Neural cell (in vitro differentiated cells): Measurements from ENCODE around the gene MAP4K4. TPM values are rescaled to one million over a fixed set of nuclear protein-coding genes. Genes with fewer than 3 reads are reported as not detected.

Experiments used
- H2AFZ ChIP-seq: fragments of 200-600, 300-800 bp; sonication (generic), shearing (Covaris generic); 2 replicates; pipeline ENCODE4 v1.6.0; 2014; ENCODE audit warnings: low read depth, mild to moderate bottlenecking, antibody characterized with exemption, low read length, moderate library complexity
- H3F3A ChIP-seq: fragments of 200-600 bp; shearing (Covaris generic); 2 replicates; pipeline ENCODE4 v1.6.1; 2016; ENCODE audit warnings: mild to moderate bottlenecking, moderate library complexity, mixed read lengths, antibody characterized with exemption, low read length; ENCODE audit not compliant: insufficient read depth, poor library complexity, severe bottlenecking
- H3K27ac ChIP-seq: fragments of 200-600, 300-800 bp; sonication (generic), shearing (Covaris generic); 2 replicates; pipeline ENCODE4 v1.5.1; 2014; ENCODE audit warnings: mild to moderate bottlenecking, low read length, moderate library complexity
- H3K27me3 ChIP-seq: fragments of 300-800, 200-600 bp; sonication (generic), shearing (Covaris generic); 2 replicates; pipeline ENCODE4 v1.6.0; 2014; ENCODE audit warnings: mild to moderate bottlenecking, low read depth, low read length, moderate library complexity; ENCODE audit not compliant: insufficient read depth
- H3K36me3 ChIP-seq: fragments of 300-800, 200-600 bp; sonication (generic), shearing (Covaris generic); 2 replicates; pipeline ENCODE4 v1.5.1; 2014; ENCODE audit warnings: mild to moderate bottlenecking, antibody characterized with exemption, low read length, moderate library complexity; ENCODE audit not compliant: insufficient read depth
- H3K4me2 ChIP-seq: fragments of 300-800, 200-600 bp; sonication (generic), shearing (Covaris generic); 2 replicates; pipeline ENCODE4 v1.6.0; 2014; ENCODE audit warnings: mild to moderate bottlenecking, low read length
- H3K4me3 ChIP-seq: fragments of 300-800, 200-600 bp; sonication (generic), shearing (Covaris generic); 2 replicates; pipeline ENCODE4 v1.5.1; 2014; ENCODE audit warnings: mild to moderate bottlenecking, low read length, moderate library complexity
- H3K79me2 ChIP-seq: fragments of 200-600 bp; shearing (Covaris generic); replicated peaks from 2 replicates; pipeline ENCODE4 v1.6.0; 2014; ENCODE audit warnings: mild to moderate bottlenecking, low read length, moderate library complexity; ENCODE audit not compliant: insufficient read depth
- H3K9ac ChIP-seq: fragments of 300-800, 200-600 bp; sonication (generic), shearing (Covaris generic); 2 replicates; pipeline ENCODE4 v1.6.1; 2016; ENCODE audit warnings: mild to moderate bottlenecking, low read length, mixed read lengths
- H3K9me2 ChIP-seq: fragments of 200-600 bp; shearing (Covaris generic); 2 replicates; pipeline ENCODE4 v1.6.1; 2016; ENCODE audit warnings: mild to moderate bottlenecking, low read length, mixed read lengths; ENCODE audit not compliant: insufficient read depth
- H3K9me3 ChIP-seq: fragments of 200-600, 300-800 bp; sonication (generic), shearing (Covaris generic); 2 replicates; pipeline ENCODE4 v1.6.1; 2016; ENCODE audit warnings: mild to moderate bottlenecking, mixed run types, low read length, moderate library complexity, mixed read lengths
- H4K20me1 ChIP-seq: fragments of 200-600 bp; shearing (Covaris generic); 2 replicates; pipeline ENCODE4 v1.6.1; 2016; ENCODE audit warnings: mild to moderate bottlenecking, mixed run types; ENCODE audit not compliant: insufficient read depth
- CTCF ChIP-seq: fragments of 450-650 bp; IDR thresholded peaks from 2 replicates; pipeline ENCODE4 v1.5.1; 2014; ENCODE audit warnings: antibody characterized with exemption, mild to moderate bottlenecking, moderate library complexity; ENCODE audit not compliant: poor library complexity, severe bottlenecking
- EP300 ChIP-seq: fragments of 450-650 bp; conservative IDR thresholded peaks from 2 replicates; pipeline ENCODE4 v1.6.1; 2014; ENCODE audit warnings: antibody characterized with exemption, mild to moderate bottlenecking, moderate library complexity; ENCODE audit not compliant: poor library complexity, severe bottlenecking
- EZH2 ChIP-seq: fragments of 200-600, 300-800 bp; shearing (Covaris generic), sonication (generic); IDR thresholded peaks from 2 replicates; pipeline ENCODE4 v1.6.1; 2014; ENCODE audit warnings: antibody characterized with exemption, low read length, borderline replicate concordance, mild to moderate bottlenecking; ENCODE audit not compliant: insufficient read depth, poor library complexity, severe bottlenecking
- MXI1 ChIP-seq: fragments of 450-650 bp; conservative IDR thresholded peaks from 2 replicates; pipeline ENCODE4 v1.6.1; 2014; ENCODE audit warnings: antibody characterized with exemption, mild to moderate bottlenecking; ENCODE audit not compliant: poor library complexity, severe bottlenecking
- POLR2AphosphoS5 ChIP-seq: IDR thresholded peaks from 2 replicates; pipeline ENCODE4 v1.6.1; 2012
- RAD21 ChIP-seq: fragments of 450-650 bp; conservative IDR thresholded peaks from 2 replicates; pipeline ENCODE4 v1.6.1; 2014; ENCODE audit warnings: antibody characterized with exemption, mild to moderate bottlenecking, moderate library complexity
- REST ChIP-seq: IDR thresholded peaks from 2 replicates; pipeline ENCODE4 v1.6.1; 2012; ENCODE audit warnings: borderline replicate concordance
- SMC3 ChIP-seq: fragments of 450-650 bp; conservative IDR thresholded peaks from 2 replicates; pipeline ENCODE4 v1.6.1; 2014; ENCODE audit warnings: antibody characterized with exemption, mild to moderate bottlenecking, moderate library complexity; ENCODE audit not compliant: poor library complexity
- TAF1 ChIP-seq: IDR thresholded peaks from 2 replicates; pipeline ENCODE4 v1.6.1; 2012; ENCODE audit warnings: low read depth
- polyA plus RNA-seq: library from polyadenylated mRNA; depleted of rRNA; stranded (reverse); fragments of >200 nt; gene quantifications from 2 replicates; pipeline ENCODE4 v1.2.3, GENCODE V29; 2014

MAP4K4 gene
- polyA plus RNA-seq, 1 donor from 2014 or later: 125 TPM

- Histone ChIP-seq H3K9ac (no peak overlapping the region), H3K27ac (no peak overlapping the region), H3K27me3 (no peaks in the 10 kb centered on the region), H3F3A (no peaks in the 10 kb centered on the region), H4K20me1 (no peaks in the 10 kb centered on the region), H3K4me2 (no peak overlapping the region), H2AFZ (no peak overlapping the region), H3K9me2 (no peaks in the 10 kb centered on the region), H3K4me3 (no peak overlapping the region), H3K36me3 (no peaks in the 10 kb centered on the region), H3K9me3 (no peaks in the 10 kb centered on the region), H3K79me2 (peaks cover 10% of the 10 kb centered on the region)
- TF ChIP-seq EZH2 (no peak), SMC3 (no peak), EP300 (no peak), CTCF (no peak), RAD21 (no peak), MXI1 (no peak), POLR2AphosphoS5 (no peak), TAF1 (no peak), REST (no peak)
These were observed 3.4 kb upstream of the MAP4K4 start for GRCh38 chr2:101693991-101694588.

- no peaks in the 10 kb centered on the region for H3K36me3 ChIP-seq
- no peaks in the 10 kb centered on the region for H3K9me3 ChIP-seq
- TF ChIP-seq RAD21 (no peak), REST (no peak), EP300 (no peak), MXI1 (no peak)
- no peaks in the 10 kb centered on the region for H3K9me2 ChIP-seq
- H3K27ac ChIP-seq: peak overlapping the region; percentile 80
- H3K4me3 ChIP-seq: peak overlapping the region; percentile 82
- peaks cover 19% of the 10 kb centered on the region for H4K20me1 ChIP-seq
- H2AFZ ChIP-seq: peak overlapping the region; percentile 94
- no peaks in the 10 kb centered on the region for H3F3A ChIP-seq
- H3K27me3 ChIP-seq: no peaks in the 10 kb centered on the region
- H3K79me2 ChIP-seq: peaks cover 34% of the 10 kb centered on the region
- peak overlapping the region; percentile 90 for H3K4me2 ChIP-seq
- H3K9ac ChIP-seq: peak overlapping the region; percentile 90
These were observed 1.0 kb upstream of the MAP4K4 start for GRCh38 chr2:101696272-101697123.
